ENCODE measurements around the gene PARM1.

PARM1 gene

GRCh38 chr4:74942251-74942917 lies 9.5 kb downstream of the PARM1 start:
- DNase-seq (ENCODE audit: low read depth, low spot score): no peak

- DNase-seq (ENCODE audit: low read depth, low spot score): no peak
Observed at GRCh38 chr4:74942918-74943253, 10.0 kb downstream of the PARM1 start.

- DNase-seq (ENCODE audit: low read depth, low spot score): no peak
Observed at GRCh38 chr4:74944354-74944793, 11.5 kb downstream of the PARM1 start.

DNA sequence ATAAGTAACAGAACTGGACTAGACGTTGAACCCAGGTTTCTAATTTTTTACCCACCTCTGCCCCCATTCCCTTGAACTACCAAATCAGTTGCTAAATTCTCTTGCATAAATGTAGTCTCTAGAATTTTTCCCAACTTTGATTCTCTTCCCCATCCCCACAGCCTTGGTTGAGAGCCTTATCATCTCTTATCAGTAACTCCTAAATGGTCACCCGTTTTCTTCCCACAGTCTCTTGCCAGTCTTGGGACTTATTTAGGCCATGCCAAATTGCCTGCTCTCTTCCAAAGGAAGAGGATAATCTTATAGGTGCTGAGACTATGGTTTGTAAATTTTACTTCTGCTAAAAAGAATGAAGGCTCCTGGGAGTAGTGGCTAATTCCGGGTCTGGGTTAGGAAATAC lies 13.3 kb downstream of the PARM1 start:
- no peak for DNase-seq (ENCODE audit: low read depth, low spot score)

GRCh38 chr4:74947798-74948197 lies 14.9 kb downstream of the PARM1 start:
- DNase-seq (ENCODE audit: low read depth, low spot score): no peak

- no peak for DNase-seq (ENCODE audit: low read depth, low spot score)
Observed at GRCh38 chr4:74948236-74948635, 15.3 kb downstream of the PARM1 start.

- no peak for DNase-seq (ENCODE audit: low read depth, low spot score)
Observed at GRCh38 chr4:74950200-74950599, 17.3 kb downstream of the PARM1 start.

DNA sequence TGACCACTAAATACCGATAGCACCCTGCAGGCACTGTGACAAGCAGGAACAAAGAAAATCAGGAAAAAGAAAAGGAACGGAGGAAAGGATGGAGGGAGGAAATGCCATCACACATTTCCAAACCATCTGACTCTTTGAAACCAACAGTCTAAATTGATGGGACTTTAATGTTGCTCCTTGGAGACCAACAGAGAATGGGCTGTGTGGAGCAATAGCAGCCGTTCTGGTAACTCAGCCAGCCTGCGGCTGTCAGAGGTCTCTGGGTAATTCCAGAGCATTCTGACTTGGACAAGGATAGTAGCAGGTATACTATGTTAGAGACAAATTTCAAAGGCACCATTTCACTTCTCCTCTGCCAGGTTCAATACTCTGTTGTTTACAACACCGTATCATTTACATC lies 18.0 kb downstream of the PARM1 start:
- DNase-seq (ENCODE audit: low read depth, low spot score): no peak

- DNase-seq (ENCODE audit: low read depth, low spot score): no peak
Observed at GRCh38 chr4:74953647-74954046, 20.7 kb downstream of the PARM1 start.

DNA sequence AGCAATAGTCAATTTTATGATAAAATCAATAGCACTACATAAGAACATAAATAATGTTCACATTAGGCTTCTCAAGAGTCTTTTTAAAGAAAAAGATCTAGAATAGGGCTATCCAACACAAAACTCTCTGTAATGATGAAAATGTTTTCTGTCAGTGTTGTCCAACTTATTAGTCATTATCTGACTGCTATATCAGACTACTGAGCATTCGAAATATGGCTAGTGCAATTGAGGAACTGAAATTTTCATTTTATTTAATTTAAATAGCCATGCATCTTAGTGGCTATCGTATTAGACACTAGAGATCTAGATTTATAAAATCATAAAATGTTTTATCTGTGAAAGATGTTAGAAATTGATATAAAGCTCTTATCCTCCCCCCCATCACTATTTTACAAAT lies 26.0 kb downstream of the PARM1 start:
- DNase-seq (ENCODE audit: low read depth, low spot score): no peak

- DNase-seq (ENCODE audit: low read depth, low spot score): no peak
Observed at GRCh38 chr4:74961230-74961629, 28.3 kb downstream of the PARM1 start.

- no peak for DNase-seq (ENCODE audit: low read depth, low spot score)
Observed at GRCh38 chr4:74962584-74962983, 29.7 kb downstream of the PARM1 start.

DNA sequence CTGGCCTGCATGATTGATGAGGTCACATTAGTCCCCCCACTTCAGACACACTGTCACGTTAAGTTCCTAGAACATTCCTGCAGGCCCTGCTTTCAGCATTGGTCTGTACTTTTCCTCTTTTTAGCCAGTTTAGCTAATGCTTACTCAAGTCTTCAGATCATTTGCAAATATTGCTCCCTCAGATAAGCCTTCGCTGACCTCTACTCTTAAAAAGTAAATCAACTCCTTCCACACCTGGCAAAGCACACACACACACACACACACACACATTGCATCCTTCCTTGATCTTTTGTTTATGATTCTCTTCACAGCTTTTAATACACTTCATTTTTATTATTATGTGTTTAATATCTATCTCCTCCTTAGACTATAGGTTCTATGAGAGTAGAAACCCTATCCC lies 31.4 kb downstream of the PARM1 start:
- DNase-seq (ENCODE audit: low read depth, low spot score): no peak

DNA sequence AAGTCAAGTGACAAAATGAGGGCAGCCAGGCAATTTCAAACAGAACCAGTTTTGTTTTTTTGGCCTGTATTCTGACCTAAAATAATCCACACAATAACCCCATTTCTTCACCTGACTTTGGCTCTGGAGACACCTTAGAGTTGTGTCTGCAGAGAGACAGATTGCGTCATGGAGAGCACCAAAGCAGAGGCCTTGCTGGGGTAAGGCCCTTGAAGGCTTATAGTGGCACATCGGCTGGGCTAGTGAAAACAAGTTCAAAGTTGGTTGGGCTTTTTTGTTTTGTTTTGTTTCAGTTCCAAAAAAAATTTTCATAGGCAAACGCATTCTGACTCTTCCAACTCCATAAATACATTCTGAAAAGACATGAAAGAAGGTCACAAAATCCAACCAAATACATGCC lies 34.4 kb downstream of the PARM1 start:
- no peak for DNase-seq (ENCODE audit: low read depth, low spot score)

DNA sequence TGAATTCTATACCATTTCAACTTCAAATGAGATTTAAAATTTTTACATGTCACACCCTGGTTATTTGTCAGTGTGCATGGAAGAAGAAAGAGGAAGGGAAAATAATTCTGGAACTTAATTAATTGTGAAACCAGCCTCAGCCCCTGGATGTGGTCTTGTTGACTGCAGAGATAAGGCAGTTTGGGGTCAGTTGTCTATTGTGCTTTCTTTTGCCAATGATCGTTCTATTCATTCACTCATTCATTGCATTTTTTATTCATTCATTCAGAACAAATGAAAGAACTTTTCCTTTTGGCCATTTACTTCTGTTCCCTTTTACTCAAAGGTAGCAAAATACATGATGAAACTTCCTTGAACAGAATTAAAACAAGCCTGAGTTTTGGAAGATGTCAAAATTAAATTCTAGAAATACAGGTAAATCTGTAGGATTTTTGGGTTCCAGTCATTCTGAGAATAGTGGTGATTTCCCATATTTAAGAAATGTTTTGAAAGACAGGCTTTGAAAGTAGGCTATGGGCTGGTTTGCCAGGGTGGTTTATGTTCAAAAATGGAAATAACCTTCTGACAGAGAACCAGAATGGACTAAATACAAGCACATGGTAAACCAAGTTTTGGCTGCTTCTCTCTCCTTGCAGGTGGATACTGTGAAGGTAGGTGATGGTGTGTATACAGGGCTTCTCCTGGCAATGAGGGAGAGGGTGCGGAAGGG lies 35.7 kb downstream of the PARM1 start:
- DNase-seq (ENCODE audit: low read depth, low spot score): no peak

GRCh38 chr4:74969507-74970474 lies 36.9 kb downstream of the PARM1 start:
- no peak for DNase-seq (ENCODE audit: low read depth, low spot score)

- DNase-seq (ENCODE audit: low read depth, low spot score): no peak
Observed at GRCh38 chr4:74970577-74970976, 37.7 kb downstream of the PARM1 start.

GRCh38 chr4:74971862-74972261 lies 38.9 kb downstream of the PARM1 start:
- no peak for DNase-seq (ENCODE audit: low read depth, low spot score)

DNA sequence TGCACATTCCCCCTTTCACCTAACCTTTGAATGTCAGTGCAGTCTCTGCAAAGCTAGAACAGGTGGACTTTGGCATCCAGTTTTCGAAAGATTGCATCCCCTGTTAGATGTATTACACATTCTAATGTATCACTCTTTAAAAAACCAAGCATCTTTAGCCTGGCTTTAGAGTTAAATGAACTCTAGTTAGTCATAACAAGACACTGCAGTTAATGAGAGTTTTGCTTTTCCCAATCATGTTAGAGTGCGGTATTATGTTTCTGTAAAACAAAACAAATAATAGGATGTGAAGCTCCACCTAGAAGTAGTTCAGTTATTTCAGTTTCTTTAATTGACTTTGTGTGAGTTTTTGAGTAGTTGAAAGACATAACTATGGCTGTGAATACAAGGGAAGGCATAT lies 42.2 kb downstream of the PARM1 start:
- DNase-seq (ENCODE audit: low read depth, low spot score): no peak

- no peak for DNase-seq (ENCODE audit: low read depth, low spot score)
Observed at GRCh38 chr4:74975848-74976824, 43.2 kb downstream of the PARM1 start.

GRCh38 chr4:74982546-74983252 lies 49.8 kb downstream of the PARM1 start:
- no peak for DNase-seq (ENCODE audit: low read depth, low spot score)

All from activated CD4-positive, CD25-positive, alpha-beta regulatory T cell treated with anti-CD3 and anti-CD28 coated beads, Interleukin-2, amount 50 U/mL, for 16 hours (primary cell).